Natural killer cell (primary cell): ENCODE results near the gene DNAH14. TPM values are rescaled to one million over a fixed set of nuclear protein-coding genes. Genes with fewer than 3 reads are reported as not detected.
A peak's percentile ranks its signal among the peaks of the same experiment; 100 is the strongest.
"Not testable (repeated sequence)": the region's sequence is repeated elsewhere in the genome, so short reads cannot be mapped to it uniquely, and the experiment has no call there.

Experiments
- ATAC-seq, 3 donors: fragments of 150-1000 bp in 2 of 3; fragments of 200-7000 bp in 1 of 3; cut with Tn5 transposase; 1 replicate in 1 of 3; 2 replicates in 2 of 3; pipeline ENCODE4 v1.10.0; 2021; ENCODE audit warnings: mild to moderate bottlenecking in 2 of 3, moderate library complexity in 2 of 3
- DNase-seq, 2 donors: peaks; one replicate each; pipeline versions ENCODE4 v3.0.0 to v3.0.0-alpha.2; 2013 to 2021; ENCODE audit warnings: mixed read lengths in 1 of 2
- H3K27ac ChIP-seq: one replicate; pipeline ENCODE4 v1.5.1; 2013; ENCODE audit warnings: mild to moderate bottlenecking, low read length
- H3K27me3 ChIP-seq: one replicate; pipeline ENCODE4 v1.6.1; 2013; ENCODE audit warnings: low read length; ENCODE audit not compliant: control insufficient read depth, insufficient read depth
- H3K36me3 ChIP-seq: one replicate; pipeline ENCODE4 v1.6.1; 2013; ENCODE audit warnings: low read length; ENCODE audit not compliant: control insufficient read depth, insufficient read depth
- H3K4me1 ChIP-seq: one replicate; pipeline ENCODE4 v1.6.1; 2013; ENCODE audit warnings: low read length; ENCODE audit not compliant: control insufficient read depth, insufficient read depth
- H3K4me3 ChIP-seq: one replicate; pipeline ENCODE4 v1.5.1; 2013; ENCODE audit warnings: low read length
- H3K9me3 ChIP-seq: one replicate; pipeline ENCODE4 v1.6.1; 2013; ENCODE audit warnings: low read length; ENCODE audit not compliant: control insufficient read depth, insufficient read depth
- H3K27ac Mint-ChIP-seq, 2 donors: one replicate each; pipeline ENCODE4 v1.8.0; 2022; ENCODE audit warnings: mild to moderate bottlenecking in 2 of 2, mixed read lengths in 2 of 2, moderate library complexity in 1 of 2
- H3K27me3 Mint-ChIP-seq, 2 donors: one replicate each; pipeline ENCODE4 v1.8.0; 2022; ENCODE audit warnings: low read depth in 2 of 2, mixed read lengths in 2 of 2
- H3K36me3 Mint-ChIP-seq: one replicate; pipeline ENCODE4 v1.8.0; 2022; ENCODE audit warnings: mixed read lengths
- H3K4me1 Mint-ChIP-seq, 2 donors: one replicate each; pipeline ENCODE4 v1.8.0; 2022; ENCODE audit warnings: mixed read lengths in 2 of 2
- H3K4me3 Mint-ChIP-seq: one replicate; pipeline ENCODE4 v1.8.0; 2022; ENCODE audit warnings: mild to moderate bottlenecking, moderate library complexity, mixed read lengths
- H3K9me3 Mint-ChIP-seq, 2 donors: one replicate each; pipeline ENCODE4 v1.8.0; 2022; ENCODE audit warnings: mixed read lengths in 2 of 2
- CTCF ChIP-seq: fragments of 200-600 bp; IDR thresholded peaks from one replicate; pipeline ENCODE4 v1.8.0; 2022; ENCODE audit warnings: antibody characterized with exemption
- WGBS: methylation state at CpG from one replicate; pipeline ENCODE4 v1.1.7; 2013; ENCODE audit warnings: missing lambda C conversion rate; ENCODE audit not compliant: insufficient coverage; 5-methylcytosine and 5-hydroxymethylcytosine counted together
- intact Hi-C: fragments of 100-400 bp; cut with micrococcal nuclease; formaldehyde crosslinking; loops from one replicate; pipeline ENCODE4 v1.14.2; 2022
- total RNA-seq, 4 donors: library from RNA; stranded (reverse); fragments of 120-200 nt in 1 of 4; gene quantifications; one replicate each; pipeline versions ENCODE4 v1.2.3 to v1.2.4, GENCODE V29; 2013 to 2022

Gene DNAH14
- total RNA-seq, 3 donors from 2014 or later (not counting 1 experiment from before 2014, with no cell fraction given), result 0.35 to 1.3 TPM; not detected in 1

DNA sequence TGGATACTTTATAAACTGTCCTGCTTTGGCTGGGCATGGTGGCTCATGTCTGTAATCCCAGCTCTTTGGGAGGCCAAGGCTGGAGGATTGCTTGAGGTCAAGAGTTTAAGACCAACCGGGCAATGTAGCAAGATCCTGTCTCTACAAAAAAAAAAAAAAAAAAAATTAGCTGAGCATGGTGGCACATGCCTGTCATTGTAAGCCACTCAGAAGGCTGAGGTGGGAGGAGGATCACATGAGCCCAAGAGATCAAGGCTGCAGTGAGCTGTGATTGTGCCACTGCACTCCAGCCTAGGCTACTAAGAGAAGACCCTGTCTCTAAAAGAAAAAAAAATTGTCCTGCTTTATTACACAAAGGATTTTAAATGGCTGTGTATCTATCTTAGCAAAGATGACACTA lies 403.2 kb downstream of the DNAH14 start:
- ATAC-seq, result no peak
- WGBS, result 80% methylated on average over 1 of the region's 1 CpG
- H3K27ac ChIP-seq, result no peak overlapping the region
- H3K4me1 ChIP-seq, result no peaks in the 10 kb centered on the region
- H3K27me3 ChIP-seq, result no peaks in the 10 kb centered on the region
- Mint-ChIP-seq H3K27me3 (peaks cover 0 to 6% of the 10 kb centered on the region in 2 donors), H3K9me3 (no peaks in the 10 kb centered on the region), H3K4me1 (no peaks in the 10 kb centered on the region), H3K4me3 (no peak overlapping the region), H3K27ac (no peak overlapping the region), H3K36me3 (no peaks in the 10 kb centered on the region)
- H3K36me3 ChIP-seq, result no peaks in the 10 kb centered on the region
- intact Hi-C loops, result no loop called here
- no peak overlapping the region for H3K4me3 ChIP-seq
- DNase-seq, result no peak
- TF ChIP-seq CTCF, result no peak
- H3K9me3 ChIP-seq, result no peaks in the 10 kb centered on the region

DNA sequence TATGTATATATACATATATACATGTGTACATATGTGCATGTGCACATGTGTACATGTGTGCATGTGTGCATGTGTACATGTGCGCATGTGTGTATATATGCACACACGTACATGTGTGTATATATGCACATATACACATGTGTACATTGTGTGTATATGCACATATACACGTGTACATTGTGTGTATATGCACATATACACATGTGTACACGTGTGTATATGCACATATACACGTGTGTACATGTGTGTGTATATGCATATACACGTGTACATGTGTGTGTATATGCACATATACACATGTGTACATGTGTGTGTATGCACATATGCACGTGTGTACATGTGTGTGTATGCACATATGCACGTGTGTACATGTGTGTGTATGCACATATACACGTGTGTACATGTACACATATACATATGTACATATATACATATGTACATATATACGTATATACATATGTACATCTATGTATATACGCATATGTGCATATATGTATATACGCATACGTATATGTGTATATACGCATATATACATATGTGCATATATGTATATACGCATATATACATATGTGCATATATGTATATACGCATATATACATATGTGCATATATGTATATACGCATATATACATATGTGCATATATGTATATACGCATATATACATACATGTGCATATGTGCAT lies 405.8 kb downstream of the DNAH14 start:
- H3K36me3 Mint-ChIP-seq, intact Hi-C loops, H3K4me1 Mint-ChIP-seq, ATAC-seq, H3K27ac Mint-ChIP-seq, H3K36me3 ChIP-seq, H3K4me1 ChIP-seq, H3K27me3 ChIP-seq, H3K4me3 Mint-ChIP-seq, H3K9me3 Mint-ChIP-seq, H3K27ac ChIP-seq, H3K9me3 ChIP-seq, H3K27me3 Mint-ChIP-seq, H3K4me3 ChIP-seq: not testable (repeated sequence)
- WGBS, result 33% methylated on average over 4 of the region's 18 CpGs
- peak in 1 of 2 donors; percentile 7 for DNase-seq

- no peaks in the 10 kb centered on the region for H3K4me1 ChIP-seq
- no peak overlapping the region for H3K4me3 ChIP-seq
- H3K4me1 Mint-ChIP-seq, result no peaks in the 10 kb centered on the region
- ATAC-seq (no peak), DNase-seq (no peak)
- no peaks in the 10 kb centered on the region for H3K9me3 Mint-ChIP-seq
- H3K27me3 ChIP-seq, result peaks cover 3% of the 10 kb centered on the region
- no peak overlapping the region for H3K27ac ChIP-seq
- H3K27me3 Mint-ChIP-seq, result peaks cover 9 to 13% of the 10 kb centered on the region in 2 donors
- 87% methylated on average over 3 of the region's 3 CpGs for WGBS
- intact Hi-C loops, result no loop called here
- no peaks in the 10 kb centered on the region for H3K36me3 Mint-ChIP-seq
- no peak overlapping the region for H3K27ac Mint-ChIP-seq
- no peaks in the 10 kb centered on the region for H3K9me3 ChIP-seq
- TF ChIP-seq CTCF, result no peak
- H3K36me3 ChIP-seq, result no peaks in the 10 kb centered on the region
- H3K4me3 Mint-ChIP-seq, result no peak overlapping the region
These were observed 409.1 kb downstream of the DNAH14 start for GRCh38 chr1:225338545-225338944.

- H3K27me3 Mint-ChIP-seq, result peaks cover 11 to 13% of the 10 kb centered on the region in 2 donors
- Histone ChIP-seq H3K4me3 (no peak overlapping the region), H3K36me3 (no peaks in the 10 kb centered on the region), H3K27ac (no peak overlapping the region), H3K27me3 (peaks cover 3% of the 10 kb centered on the region), H3K9me3 (no peaks in the 10 kb centered on the region), H3K4me1 (no peaks in the 10 kb centered on the region)
- no peak overlapping the region for H3K27ac Mint-ChIP-seq
- ATAC-seq, result no peak
- no peaks in the 10 kb centered on the region for H3K36me3 Mint-ChIP-seq
- 94% methylated on average over 3 of the region's 3 CpGs for WGBS
- DNase-seq, result no peak
- no peaks in the 10 kb centered on the region for H3K4me1 Mint-ChIP-seq
- no peaks in the 10 kb centered on the region for H3K9me3 Mint-ChIP-seq
- TF ChIP-seq CTCF, result no peak
- no peak overlapping the region for H3K4me3 Mint-ChIP-seq
- intact Hi-C loops, result no loop called here
These were observed 412.2 kb downstream of the DNAH14 start for GRCh38 chr1:225341642-225342041.
